GM19438 (cell line): ENCODE measurements around the gene SBK1.

Experiments used
- ATAC-seq: cut with Tn5 transposase; IDR thresholded peaks from one replicate; pipeline ENCODE4 v1.9.1; 2021; ENCODE audit warnings: low read depth; ENCODE audit not compliant: unreplicated experiment

Gene SBK1

DNA sequence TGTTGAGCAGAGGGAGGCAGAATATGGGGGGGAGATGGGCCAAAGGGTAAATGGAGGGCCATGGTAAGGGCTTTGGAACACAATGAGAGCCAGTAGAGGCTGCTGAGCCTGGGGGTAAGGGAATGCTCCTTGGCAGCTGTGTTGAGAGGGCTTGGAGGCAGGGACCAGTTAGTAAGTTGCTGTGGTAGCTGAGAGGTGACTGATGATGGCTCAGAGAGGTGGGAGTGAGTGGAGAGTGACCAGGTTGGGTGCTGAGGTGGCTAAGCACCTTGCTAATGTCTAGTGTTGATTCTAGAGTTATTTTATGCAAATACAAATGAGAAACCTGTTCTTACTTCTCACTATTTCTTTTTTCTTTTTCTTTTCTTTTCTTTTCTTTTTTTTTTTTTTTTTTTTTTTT is 10.8 kb downstream of the SBK1 start:
- no peak for ATAC-seq

DNA sequence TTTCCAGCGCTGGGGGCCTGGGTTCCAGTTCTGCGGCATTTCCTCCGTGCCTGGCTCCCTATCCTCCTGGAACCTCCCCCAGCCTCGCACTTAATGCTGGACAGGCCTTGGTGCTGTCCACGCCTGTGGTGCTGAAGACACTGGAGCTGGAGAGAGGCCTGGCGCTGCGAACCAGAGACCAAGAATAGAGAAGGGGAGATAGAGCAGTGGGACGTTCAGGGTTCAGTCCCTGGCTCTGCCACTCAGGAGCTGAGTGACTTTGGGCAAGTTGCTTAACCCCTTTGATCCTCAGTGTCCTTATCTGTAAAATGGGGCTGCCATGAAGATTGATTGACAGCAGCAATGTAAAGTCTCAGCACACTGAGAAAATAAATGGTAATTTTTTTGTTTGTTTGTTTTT is 11.9 kb downstream of the SBK1 start:
- no peak for ATAC-seq

DNA sequence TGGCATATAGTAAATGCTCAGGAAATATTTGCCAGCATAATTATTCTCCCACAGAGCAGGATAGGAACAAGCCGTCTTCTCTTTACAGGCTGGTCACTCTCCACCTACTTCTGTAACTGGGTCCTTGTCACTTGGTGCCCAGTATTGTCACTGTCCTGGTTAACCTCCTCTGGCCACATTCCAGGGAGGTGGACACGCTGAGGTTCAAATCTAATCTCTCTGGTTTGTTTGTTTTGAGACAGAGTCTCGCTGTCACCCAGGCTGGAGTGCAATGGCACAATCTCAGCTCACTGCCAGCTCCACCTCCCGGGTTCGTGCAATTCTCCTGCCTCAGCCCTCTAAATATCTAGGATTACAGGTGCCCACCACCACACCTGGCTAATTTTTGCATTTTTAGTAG is 15.6 kb downstream of the SBK1 start:
- no peak for ATAC-seq

DNA sequence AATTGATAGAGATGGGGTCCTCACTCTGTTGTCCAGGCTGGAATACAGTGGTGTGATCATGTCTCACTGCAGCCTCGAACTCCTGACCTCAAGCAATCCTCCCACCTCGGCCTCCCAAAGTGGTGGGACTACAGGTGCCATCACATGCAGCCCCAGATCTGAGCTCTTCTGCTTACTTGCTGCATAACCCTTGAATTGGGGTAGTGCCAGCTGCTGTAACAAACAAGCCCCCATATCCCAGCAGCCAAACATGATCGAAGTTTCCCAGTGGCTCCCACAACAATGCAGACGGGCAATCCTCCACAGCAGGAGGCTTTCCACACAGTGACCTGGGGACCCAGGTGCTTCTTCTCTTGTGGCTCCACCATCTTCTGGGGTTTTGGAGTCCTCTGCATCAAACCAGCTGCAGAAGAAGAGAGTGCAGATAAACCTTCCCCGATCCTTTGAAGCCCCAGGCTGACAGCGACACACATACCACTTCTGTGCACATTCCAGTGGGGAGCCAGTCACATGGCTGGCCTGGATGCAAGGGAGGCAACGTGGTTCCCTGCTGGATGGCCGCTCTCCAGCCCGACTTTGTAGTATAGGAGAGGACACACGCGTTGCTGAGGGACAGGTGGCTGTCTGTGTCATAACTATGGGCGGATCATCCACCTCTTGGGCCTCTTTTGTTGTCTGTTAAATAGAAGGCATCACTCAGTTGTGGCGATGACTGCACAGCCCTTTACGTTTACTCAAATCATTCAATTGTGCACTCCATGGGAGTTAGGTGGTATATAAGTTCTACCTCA is 16.7 kb downstream of the SBK1 start:
- ATAC-seq, result no peak

DNA sequence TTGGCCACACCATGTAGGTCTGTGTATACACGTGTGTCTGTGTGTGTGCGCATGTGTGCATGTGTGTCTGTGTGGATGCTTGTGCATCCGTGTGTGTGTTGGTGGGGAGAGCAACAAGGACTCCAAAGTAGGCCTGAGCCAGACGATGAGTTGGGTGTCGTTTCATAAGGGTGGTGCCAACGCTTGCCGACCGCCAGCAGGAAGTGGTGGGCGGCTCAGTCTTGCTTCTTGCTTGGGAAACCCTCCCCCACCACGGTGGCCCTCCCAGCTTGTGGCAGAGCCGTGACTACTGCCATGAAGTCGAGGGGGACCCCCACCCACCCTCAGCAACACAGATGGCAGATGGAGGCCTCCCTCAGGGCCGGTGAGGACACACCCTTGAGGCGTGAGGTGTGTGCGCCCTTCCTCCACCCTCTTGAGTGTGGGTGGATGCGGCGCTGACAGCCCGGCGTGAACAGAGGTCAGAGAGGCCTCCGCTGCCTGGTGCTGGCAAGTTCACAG is 17.5 kb downstream of the SBK1 start:
- no peak for ATAC-seq

DNA sequence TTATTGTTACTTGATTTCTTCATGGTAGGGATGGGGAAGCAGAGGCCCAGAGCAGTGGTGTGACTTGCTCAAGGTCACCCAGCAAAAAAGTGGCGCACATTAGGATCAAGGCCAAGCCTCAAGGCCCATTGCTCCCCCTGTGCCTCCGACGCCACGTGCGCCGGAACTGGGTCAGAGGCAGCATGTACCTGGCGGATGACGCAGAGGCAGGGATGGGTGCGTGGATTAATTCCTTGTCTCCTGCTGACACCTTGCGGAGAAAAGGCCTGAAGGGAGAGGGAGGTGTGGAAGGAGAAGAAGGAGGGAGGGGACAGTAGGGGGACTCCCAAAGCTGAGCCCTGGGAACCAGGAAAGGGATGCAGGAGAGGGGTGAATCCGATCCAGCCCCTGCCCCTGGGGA is 18.5 kb downstream of the SBK1 start:
- no peak for ATAC-seq

DNA sequence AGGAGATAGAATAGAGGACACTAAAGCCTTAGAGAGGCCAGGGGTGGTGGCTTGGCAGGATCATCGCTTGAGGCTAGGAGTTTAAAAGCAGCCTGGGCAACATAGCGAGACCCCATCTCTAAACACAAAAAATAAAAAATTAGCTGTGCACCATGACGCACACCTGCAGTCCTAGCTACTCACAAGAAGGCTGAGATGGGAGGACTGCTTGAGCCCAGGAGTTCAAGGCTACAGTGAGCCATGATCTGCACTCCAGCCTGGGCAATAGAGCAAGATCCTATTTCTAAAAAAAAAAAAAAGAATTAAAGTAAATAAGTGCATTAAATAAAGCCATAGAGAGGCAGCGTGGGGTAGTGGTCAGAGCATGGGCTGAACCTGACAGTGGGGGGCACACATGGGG is 19.1 kb downstream of the SBK1 start:
- no peak for ATAC-seq

DNA sequence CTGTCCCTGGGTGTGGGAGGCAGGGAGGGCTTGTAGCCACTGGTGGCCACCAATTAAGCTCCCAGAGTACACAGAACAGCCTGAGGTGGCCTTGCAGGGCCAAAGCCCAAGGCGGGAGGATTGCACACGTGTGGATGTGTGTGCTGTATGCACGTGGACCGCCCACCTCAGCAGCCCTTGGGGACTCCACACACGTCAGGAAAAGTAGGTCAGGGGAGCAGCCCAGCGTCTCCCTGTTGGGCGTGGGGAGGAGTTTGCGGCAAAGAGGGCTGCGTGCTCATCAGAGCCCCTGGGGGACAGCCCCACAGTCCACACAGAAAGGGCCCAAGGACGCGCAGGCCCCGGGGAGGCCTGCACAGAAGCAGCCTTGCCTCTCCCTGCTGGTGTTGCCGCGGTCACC is 19.6 kb downstream of the SBK1 start:
- ATAC-seq, result no peak

- ATAC-seq, result no peak
Measured at GRCh38 chr16:28312327-28312726, 20.0 kb downstream of the SBK1 start.

DNA sequence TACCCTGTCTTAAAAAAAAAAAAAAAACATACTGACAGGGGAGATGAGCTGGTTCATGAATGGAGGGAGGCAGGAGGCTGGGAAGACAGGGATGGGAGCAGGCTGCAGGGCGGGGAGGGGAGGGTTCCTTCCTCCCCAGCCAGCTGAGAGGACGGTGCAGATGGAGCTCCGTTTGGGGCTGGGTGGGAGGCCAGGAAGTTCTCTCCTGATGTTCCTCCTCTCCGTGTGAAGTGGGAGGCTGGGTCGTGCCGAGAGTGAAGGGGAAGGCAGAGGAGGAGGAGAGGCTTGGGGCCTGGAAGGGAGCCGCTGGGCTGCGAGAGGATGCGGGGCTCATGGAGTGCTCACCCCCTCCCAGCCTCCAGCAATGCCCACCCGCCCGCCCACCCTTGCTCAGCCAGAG is 21.3 kb downstream of the SBK1 start:
- no peak for ATAC-seq

DNA sequence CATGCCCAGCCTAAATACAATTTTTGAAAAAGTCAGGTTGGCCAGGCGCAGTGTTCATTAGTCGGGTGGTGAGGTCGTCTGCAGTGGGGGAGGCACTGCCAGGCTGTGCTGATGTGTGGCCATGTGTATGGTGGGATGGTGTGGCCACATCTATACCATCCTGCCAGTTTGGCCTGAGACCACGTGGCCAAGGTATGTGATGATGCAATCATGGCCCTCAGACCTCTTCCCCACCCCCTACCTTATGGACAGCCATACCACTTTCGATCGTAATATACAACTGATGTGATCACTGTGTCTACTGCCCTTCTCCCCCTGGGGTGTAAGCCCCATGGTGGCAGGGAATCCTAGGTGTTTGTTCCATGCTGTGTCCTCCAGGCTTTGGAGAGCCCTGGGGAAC is 23.7 kb downstream of the SBK1 start:
- ATAC-seq, result no peak

- no peak for ATAC-seq
Measured at GRCh38 chr16:28317040-28317880, 24.9 kb downstream of the SBK1 start.

DNA sequence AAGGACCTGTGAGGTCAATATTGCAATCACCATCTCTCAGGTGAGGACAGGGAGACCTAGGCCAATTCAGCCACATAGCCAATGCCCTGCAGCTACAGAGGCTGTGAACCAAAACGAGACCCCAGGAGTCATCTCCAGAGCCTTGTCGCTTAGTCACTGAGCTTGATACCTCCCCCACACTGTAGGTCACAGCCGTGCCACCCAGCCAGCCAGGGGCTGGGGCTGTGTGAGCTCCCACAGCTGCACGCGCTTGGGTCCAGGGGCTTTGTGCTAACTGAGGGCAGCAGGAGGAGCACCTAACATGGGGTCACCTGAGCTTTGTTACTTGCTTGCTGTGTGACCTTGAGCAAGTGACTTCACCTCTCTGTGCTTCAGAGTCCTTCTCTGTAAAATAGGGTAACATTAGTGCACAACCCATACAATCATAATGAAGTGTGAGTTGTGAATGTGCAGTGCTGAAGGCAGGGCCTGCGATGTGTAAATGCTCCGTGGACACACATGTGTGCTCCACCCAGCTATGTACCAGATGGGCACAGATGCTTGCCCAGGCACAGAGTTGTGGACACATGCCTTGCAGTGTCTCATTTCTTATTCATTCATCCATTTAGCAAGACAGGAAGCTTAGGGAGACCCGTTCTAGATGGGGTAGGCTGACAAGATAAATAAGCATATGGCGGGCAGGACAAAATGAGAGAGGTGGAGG is 25.9 kb downstream of the SBK1 start:
- no peak for ATAC-seq

- no peak for ATAC-seq
Measured at GRCh38 chr16:28319476-28320022, 27.2 kb downstream of the SBK1 start.

DNA sequence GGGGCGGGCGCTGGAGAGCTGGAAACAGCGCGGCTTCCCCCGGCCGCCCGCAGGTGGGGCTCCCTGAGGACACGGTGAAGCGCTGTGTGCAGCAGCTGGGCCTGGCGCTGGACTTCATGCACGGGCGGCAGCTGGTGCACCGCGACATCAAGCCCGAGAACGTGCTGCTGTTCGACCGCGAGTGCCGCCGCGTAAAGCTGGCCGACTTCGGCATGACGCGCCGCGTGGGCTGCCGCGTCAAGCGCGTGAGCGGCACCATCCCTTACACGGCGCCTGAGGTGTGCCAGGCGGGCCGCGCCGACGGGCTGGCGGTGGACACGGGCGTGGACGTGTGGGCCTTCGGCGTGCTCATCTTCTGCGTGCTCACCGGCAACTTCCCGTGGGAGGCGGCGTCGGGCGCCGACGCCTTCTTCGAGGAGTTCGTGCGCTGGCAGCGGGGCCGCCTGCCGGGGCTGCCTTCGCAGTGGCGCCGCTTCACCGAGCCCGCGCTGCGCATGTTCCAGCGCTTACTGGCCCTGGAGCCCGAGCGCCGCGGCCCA is 27.8 kb downstream of the SBK1 start:
- ATAC-seq, result no peak

- no peak for ATAC-seq
Measured at GRCh38 chr16:28320741-28321140, 28.4 kb downstream of the SBK1 start.

- ATAC-seq, result no peak
Measured at GRCh38 chr16:28321700-28322411, 29.5 kb downstream of the SBK1 start.

GRCh38 chr16:28324235-28324886 is 32.0 kb downstream of the SBK1 start:
- ATAC-seq, result no peak

DNA sequence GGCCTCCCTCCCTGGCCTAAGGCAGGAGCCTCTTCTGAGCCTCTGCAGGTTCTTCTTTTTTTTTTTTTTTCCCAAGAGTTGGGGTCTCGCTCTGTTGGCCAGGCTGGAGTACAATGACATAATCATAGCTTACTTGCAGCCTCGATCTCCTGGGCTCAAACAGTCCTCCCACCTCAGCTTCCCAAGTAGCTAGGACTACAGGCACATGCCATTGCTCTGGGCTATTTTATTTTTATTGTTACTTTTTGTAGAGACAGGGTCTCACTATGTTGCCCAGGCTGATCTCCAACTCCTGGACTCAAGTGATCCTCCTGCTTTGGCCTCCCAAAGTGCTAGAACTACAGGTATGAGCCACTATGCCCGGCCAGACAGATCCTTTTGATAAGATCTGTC is 32.6 kb downstream of the SBK1 start:
- ATAC-seq, result no peak
